BJ (cell line): ENCODE measurements around the gene ATAD1. TPM values are rescaled to one million over a fixed set of nuclear protein-coding genes. Genes with fewer than 3 reads are reported as not detected.
"Not testable (repeated sequence)": the region's sequence is repeated elsewhere in the genome, so short reads cannot be mapped to it uniquely, and the experiment has no call there.

ENCODE experiments used
- CTCF ChIA-PET: fragments of 350-600 bp; formaldehyde crosslinking; extraction: SDS; loops from one replicate; lab custom pipeline; 2021; ENCODE audit warnings: antibody characterized with exemption, inconsistent platforms; lab: Yijun Ruan, JAX
- POLR2A ChIA-PET: fragments of 300-600 bp; sonication (Branson Sonifier 250); formaldehyde crosslinking; extraction: SDS; loops from one replicate; lab custom pipeline; 2021; ENCODE audit warnings: antibody characterized with exemption; lab: Charles Lee
- DNase-seq: peaks from one replicate; pipeline ENCODE4 v3.0.0-alpha.2; 2011; ENCODE audit warnings: low read depth
- H3K27me3 ChIP-seq: 2 replicates; pipeline ENCODE4 v1.6.0; 2011; ENCODE audit warnings: low read length; ENCODE audit not compliant: control insufficient read depth, insufficient read depth
- H3K36me3 ChIP-seq: 2 replicates; pipeline ENCODE4 v1.5.1; 2011; ENCODE audit warnings: low read length; ENCODE audit not compliant: control insufficient read depth, insufficient read depth
- H3K4me3 ChIP-seq: 2 replicates; pipeline ENCODE4 v1.5.1; 2011; ENCODE audit warnings: low read depth, mild to moderate bottlenecking, control low read depth, low read length
- polyA plus RNA-seq: library from polyadenylated mRNA; depleted of rRNA; stranded (reverse); fragments of >200 nt; gene quantifications from 2 replicates; pipeline ENCODE4 v1.2.3, GENCODE V29; 2011
- TF ChIP-seq, protein P1 (sequence below): IDR thresholded peaks from 2 replicates; pipeline ENCODE4 v1.5.1; 2011; ENCODE audit warnings: low read depth, mild to moderate bottlenecking, control low read depth, inconsistent platforms, low read length, moderate library complexity; ENCODE audit not compliant: insufficient read depth

Gene ATAD1
- polyA plus RNA-seq, 1 experiment, result 13.7 TPM

DNA sequence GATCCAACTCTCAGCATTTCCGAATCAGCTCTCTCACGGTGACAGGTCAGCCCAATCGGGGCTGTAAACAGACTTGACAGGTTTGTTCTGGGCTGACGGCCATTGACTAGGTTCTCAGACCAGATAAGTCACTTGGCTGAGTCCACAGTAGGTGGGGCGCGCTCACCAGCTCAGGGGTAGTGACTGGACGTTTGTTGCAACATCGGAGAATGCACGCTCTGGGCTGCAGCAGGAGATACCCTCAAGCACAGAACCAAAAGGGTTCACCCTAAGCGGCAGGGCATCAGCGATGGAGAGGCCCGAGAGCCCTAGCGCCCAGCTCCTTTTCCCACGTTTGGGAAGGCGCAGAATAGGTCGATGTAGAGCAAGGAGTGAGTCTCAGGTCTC is 43.5 kb upstream of the ATAD1 start:
- DNase-seq, result no peak
- Histone ChIP-seq H3K4me3 (peak overlapping the region; percentile 84), H3K27me3 (no peaks in the 10 kb centered on the region), H3K36me3 (no peaks in the 10 kb centered on the region)
- ChIA-PET CTCF (interaction anchor here (0.7 to 6.3 kb wide), 12 partner anchors 11 to 693 kb away, joined by 3 to 45 read pairs (median 4); no protein-coding TSS in a partner anchor), POLR2A (interaction anchor here (1.1 to 1.2 kb wide), 2 partner anchors 325 to 327 kb away, joined by 3 to 6 read pairs; no protein-coding TSS in a partner anchor)
- TF ChIP-seq, protein P1, sequence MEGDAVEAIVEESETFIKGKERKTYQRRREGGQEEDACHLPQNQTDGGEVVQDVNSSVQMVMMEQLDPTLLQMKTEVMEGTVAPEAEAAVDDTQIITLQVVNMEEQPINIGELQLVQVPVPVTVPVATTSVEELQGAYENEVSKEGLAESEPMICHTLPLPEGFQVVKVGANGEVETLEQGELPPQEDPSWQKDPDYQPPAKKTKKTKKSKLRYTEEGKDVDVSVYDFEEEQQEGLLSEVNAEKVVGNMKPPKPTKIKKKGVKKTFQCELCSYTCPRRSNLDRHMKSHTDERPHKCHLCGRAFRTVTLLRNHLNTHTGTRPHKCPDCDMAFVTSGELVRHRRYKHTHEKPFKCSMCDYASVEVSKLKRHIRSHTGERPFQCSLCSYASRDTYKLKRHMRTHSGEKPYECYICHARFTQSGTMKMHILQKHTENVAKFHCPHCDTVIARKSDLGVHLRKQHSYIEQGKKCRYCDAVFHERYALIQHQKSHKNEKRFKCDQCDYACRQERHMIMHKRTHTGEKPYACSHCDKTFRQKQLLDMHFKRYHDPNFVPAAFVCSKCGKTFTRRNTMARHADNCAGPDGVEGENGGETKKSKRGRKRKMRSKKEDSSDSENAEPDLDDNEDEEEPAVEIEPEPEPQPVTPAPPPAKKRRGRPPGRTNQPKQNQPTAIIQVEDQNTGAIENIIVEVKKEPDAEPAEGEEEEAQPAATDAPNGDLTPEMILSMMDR, result peak; percentile 39; the same call in 1 of the 2 replicates

DNA sequence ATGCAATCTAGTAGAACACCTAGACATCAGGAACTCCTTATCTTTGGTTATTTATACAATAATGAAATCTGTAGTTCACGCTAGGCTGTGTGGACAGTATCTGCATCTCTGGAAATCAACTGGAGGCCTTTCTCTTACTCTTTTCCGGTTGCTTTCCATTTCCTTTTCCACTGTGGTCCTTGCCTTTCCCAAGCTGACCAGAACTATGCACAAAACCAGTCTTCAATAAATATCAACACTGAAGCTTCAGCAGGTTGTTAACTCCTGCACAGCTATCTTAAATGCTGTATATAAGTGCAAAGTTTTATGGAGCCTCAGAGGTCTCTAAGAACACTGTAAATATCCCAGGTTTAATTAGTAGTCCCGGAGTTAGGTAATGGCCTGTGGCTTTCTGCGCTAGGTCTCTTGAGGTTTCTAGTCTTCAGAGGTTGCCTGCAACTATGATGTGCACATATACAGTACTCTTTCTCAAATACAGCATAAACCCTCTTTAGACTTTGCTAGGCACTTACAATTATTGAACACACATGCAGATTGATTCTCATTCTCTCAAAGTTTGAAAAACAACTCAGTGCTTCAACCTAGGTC is 42.9 kb upstream of the ATAD1 start:
- Histone ChIP-seq H3K4me3 (peak overlapping the region; percentile 84; the same call in 1 of the 2 replicates), H3K27me3 (no peaks in the 10 kb centered on the region), H3K36me3 (no peaks in the 10 kb centered on the region)
- POLR2A ChIA-PET, result interaction anchor here (1.1 kb wide), 1 partner anchor 328 kb away, joined by 6 read pairs; no protein-coding TSS in a partner anchor
- TF ChIP-seq, protein P1, result no peak
- CTCF ChIA-PET, result interaction anchor here (1.0 to 6.3 kb wide), 8 partner anchors 10 to 692 kb away, joined by 3 to 45 read pairs (median 4); no protein-coding TSS in a partner anchor
- no peak for DNase-seq

DNA sequence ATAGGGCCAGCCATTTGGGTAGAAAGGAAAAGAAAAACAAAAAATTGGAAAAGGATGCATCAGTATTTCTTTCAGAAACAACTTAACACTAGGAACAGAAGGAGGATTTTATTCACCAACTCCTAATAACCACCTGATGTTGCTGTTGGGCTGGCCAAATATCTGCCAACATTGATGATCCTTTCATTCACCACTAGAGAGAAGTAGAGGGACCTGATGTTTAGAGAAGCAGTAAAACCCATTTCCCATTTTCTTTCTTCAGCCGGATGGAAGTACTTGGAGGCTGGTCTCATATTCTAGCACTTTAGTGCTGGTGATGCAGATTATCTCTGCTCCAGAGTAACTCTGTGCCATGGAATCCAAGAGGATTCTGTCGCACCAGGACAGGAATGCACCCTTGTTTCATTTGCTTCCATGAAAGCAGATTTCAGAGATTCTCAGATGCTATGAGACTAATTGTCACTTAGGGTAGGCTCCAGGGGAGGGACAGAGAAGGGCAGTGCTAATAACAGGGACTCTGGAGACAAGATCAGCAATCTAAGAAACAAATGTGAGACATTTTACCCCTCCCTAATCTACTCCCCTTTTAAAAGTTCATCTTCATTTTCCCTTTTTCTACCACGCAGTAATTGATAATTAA is 42.2 kb upstream of the ATAD1 start:
- ChIA-PET POLR2A (no interaction called here), CTCF (interaction anchor here (1.3 to 6.3 kb wide), 6 partner anchors 10 to 693 kb away, joined by 3 to 45 read pairs (median 7); no protein-coding TSS in a partner anchor)

DNA sequence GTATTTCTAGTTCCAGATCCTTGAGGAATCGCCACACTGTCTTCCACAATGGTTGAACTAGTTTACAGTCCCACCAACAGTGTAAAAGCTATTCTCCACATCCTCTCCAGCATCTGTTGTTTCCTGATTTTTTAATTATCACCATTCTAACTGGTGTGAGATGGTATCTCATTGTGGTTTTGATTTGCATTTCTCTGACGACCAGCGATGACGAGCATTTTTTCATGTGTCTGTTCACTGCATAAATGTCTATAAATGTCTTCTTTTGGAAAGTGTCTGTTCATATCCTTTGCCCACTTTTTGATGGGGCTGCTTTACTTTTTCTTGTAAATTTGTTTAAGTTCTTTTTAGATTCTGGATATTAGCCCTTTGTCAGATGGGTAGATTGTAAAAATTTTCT is 37.6 kb upstream of the ATAD1 start:
- H3K36me3 ChIP-seq, POLR2A ChIA-PET, H3K4me3 ChIP-seq, H3K27me3 ChIP-seq, DNase-seq: not testable (repeated sequence)
- CTCF ChIA-PET, result interaction anchor here (0.8 to 1.2 kb wide), 2 partner anchors 147 to 533 kb away, joined by 3 read pairs; no protein-coding TSS in a partner anchor

More for the DNA sequence above, 42.2 kb upstream of the ATAD1 start:
- Histone ChIP-seq H3K4me3 (no peak overlapping the region), H3K36me3 (no peaks in the 10 kb centered on the region), H3K27me3 (no peaks in the 10 kb centered on the region)
- no peak for DNase-seq
- TF ChIP-seq, protein P1, result peak; percentile 40

DNA sequence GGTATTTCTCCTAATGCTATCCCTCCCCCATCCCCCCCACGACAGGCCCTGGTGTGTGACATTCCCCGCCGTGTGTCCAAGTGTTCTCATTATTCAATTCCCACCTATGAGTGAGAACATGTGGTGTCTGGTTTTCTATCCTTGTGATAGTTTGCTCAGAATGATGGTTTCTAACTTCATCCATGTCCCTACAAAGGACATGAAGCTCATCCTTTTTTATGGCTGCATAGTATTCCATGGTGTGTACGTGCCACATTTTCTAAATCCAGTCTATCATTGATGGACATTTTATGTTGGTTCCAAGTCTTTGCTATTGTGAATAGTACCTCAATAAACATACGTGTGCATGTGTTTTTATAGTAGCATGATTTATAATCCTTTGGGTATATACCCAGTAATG is 37.2 kb upstream of the ATAD1 start:
- H3K36me3 ChIP-seq, H3K27me3 ChIP-seq, POLR2A ChIA-PET, DNase-seq, H3K4me3 ChIP-seq: not testable (repeated sequence)
- CTCF ChIA-PET, result interaction anchor here (1.2 kb wide), 1 partner anchor 533 kb away, joined by 3 read pairs; no protein-coding TSS in a partner anchor

DNA sequence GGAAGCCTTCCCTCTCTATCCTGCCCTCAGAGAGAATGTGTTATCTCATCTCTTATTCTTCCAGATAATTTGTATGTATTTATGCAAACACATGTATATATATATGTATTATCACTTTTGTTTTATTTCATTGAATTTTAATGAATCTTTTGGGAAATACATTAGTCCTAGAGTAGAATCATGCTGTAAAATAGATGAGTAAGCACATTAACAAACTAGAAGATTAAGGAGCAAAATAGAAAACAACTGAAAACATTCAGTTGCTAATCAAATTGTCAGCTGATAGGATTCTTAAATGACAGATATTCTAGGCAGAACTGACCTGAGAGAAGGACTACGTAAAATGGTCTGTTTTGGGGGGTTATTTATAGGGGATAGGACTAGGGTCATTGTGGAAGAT is 34.1 kb upstream of the ATAD1 start:
- Histone ChIP-seq H3K36me3 (no peaks in the 10 kb centered on the region), H3K4me3 (no peak overlapping the region), H3K27me3 (no peaks in the 10 kb centered on the region)
- ChIA-PET CTCF (interaction anchor here (0.6 to 4.1 kb wide), 7 partner anchors 7 to 700 kb away, joined by 3 to 39 read pairs (median 8); no protein-coding TSS in a partner anchor), POLR2A (no interaction called here)
- DNase-seq, result no peak
- TF ChIP-seq, protein P1, result no peak
